K562 (cell line): Measurements from ENCODE around the gene OST4.

Experiments used
- GABPA ChIP-seq: fragments of 200-800 bp; sonication (Bioruptor generic); conservative IDR thresholded peaks from 2 replicates; pipeline ENCODE4 v1.6.1; 2016; ENCODE audit warnings: low read depth, missing genetic modification characterization, missing compliant biosample characterization
- MBD2 ChIP-seq: sonication (generic); IDR thresholded peaks from 2 replicates; pipeline ENCODE4 v1.6.1; 2016; ENCODE audit warnings: low read depth, borderline replicate concordance
- PBX2 ChIP-seq, 2 experiments: IDR thresholded peaks in 1 of 2; conservative IDR thresholded peaks in 1 of 2; 2 replicates each; pipeline ENCODE4 v1.6.1; 2016; ENCODE audit warnings: low read depth in 2 of 2, mild to moderate bottlenecking in 1 of 2, missing compliant biosample characterization in 1 of 2, missing genetic modification characterization in 1 of 2, moderate library complexity in 1 of 2
- POLR2G ChIP-seq: fragments of 200-400 bp; formaldehyde crosslinking; IDR thresholded peaks from 2 replicates; pipeline ENCODE4 v1.6.1; 2017; ENCODE audit warnings: low read depth, mild to moderate bottlenecking, antibody characterized with exemption, low read length, moderate library complexity
- PRDM10 ChIP-seq: fragments of 450-650 bp; IDR thresholded peaks from 2 replicates; pipeline ENCODE4 v1.6.1; 2018; ENCODE audit not compliant: partially characterized antibody
- TCFL5 ChIP-seq: fragments of 250-450 bp; sonication (Bioruptor Pico); conservative IDR thresholded peaks from 2 replicates; pipeline ENCODE4 v1.6.1; 2021; ENCODE audit warnings: mild to moderate bottlenecking, moderate library complexity, matching md5 sums
- THRAP3 ChIP-seq: fragments of 450-650 bp; IDR thresholded peaks from 2 replicates; pipeline ENCODE4 v1.6.1; 2016; ENCODE audit warnings: mild to moderate bottlenecking, inconsistent platforms, borderline replicate concordance

- TF ChIP-seq MBD2 (no peak), TCFL5 (CRISPR knock-in tag) (no peak), PRDM10 (no peak), POLR2G (no peak), PBX2 (CRISPR knock-in tag; IDR thresholded peaks at IDR 0.05; ENCODE audit: low read depth) (no peak), PBX2 (tag; conservative IDR thresholded peaks at IDR 0.05; ENCODE audit: low read depth) (no peak), THRAP3 (no peak), GABPA (tag) (no peak)
Measured at GRCh38 chr2:27077231-27077630, 5.8 kb upstream of the OST4 start.
